Measurements from ENCODE around the gene TSR3. TPM values are rescaled to one million over a fixed set of nuclear protein-coding genes. Genes with fewer than 3 reads are reported as not detected.
A peak's percentile ranks its signal among the peaks of the same experiment; 100 is the strongest.

Gene TSR3
- polyA plus RNA-seq, 1 of the 3 experiments (the other 2 are of a cell fraction), result 87.3 TPM

DNA sequence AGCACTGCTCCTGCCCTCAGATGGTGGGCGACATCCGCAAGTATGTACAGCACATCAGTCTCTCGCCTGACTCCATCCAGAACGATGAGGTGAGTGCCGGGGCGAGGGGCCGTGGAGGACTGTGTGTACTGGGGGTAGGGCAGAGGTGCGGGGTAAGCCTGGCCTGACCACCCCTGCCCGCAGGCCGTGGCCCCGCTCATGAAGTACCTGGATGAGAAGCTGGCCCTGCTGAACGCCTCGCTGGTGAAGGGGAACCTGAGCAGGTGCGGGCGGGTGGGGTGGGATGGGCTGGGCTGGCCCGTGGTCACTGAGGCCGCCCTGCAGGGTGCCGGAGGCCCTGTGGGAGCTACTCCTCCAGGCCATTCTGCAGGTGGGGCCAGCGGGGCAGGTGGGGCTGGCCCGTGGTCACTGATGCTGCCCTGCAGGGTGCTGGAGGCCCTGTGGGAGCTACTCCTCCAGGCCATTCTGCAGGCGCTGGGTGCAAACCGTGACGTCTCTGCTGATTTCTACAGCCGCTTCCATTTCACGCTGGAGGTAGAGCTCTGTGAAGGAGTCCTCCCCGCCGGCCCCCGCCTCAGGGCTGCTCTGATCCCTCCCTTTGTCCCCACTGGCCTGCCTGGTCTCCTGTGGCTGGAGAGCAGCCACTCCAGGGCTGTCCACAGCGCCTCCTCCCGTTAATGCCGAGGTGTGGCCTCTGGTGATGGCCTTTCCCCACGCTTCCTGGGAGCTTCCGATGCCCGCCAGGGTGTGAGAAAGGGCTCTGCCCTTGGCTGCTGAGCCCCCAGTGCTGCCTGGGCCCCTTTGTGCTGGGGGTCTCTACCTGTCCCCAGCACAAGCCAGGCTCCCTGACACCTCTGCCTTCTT is 5.0 kb downstream of the TSR3 start:
- Histone ChIP-seq H3K79me2 (ENCODE audit: insufficient read depth) (peaks cover 18% of the 10 kb centered on the region; the same call in 1 of the 2 replicates), H3K27me3 (ENCODE audit: insufficient read depth) (peaks cover 2% of the 10 kb centered on the region; the same call in 1 of the 2 replicates), H3K27ac (ENCODE audit: low read depth in 2 of 2, low read length in 1 of 2) (no peak overlapping the region), H3K4me3 (ENCODE audit: low read depth in 2 of 2, low read length in 1 of 2) (no peak overlapping the region), H3K4me1 (ENCODE audit: control insufficient read depth in 1 of 2, insufficient read depth in 2 of 2, low read depth in 1 of 2, low read length in 1 of 2) (peaks cover 0 to 29% of the 10 kb centered on the region in 2 experiments; a peak in 1 of 4 replicates), H3K9me2 (no peaks in the 10 kb centered on the region), H2AFZ (ENCODE audit: low read depth) (no peak overlapping the region), H3K9me3 (no peaks in the 10 kb centered on the region), H3F3A (replicated peaks; ENCODE audit: insufficient read depth) (no peaks in the 10 kb centered on the region), H3K4me2 (no peak overlapping the region), H4K20me1 (ENCODE audit: insufficient read depth) (no peaks in the 10 kb centered on the region), H3K36me3 (replicated peaks in 1 of 2; ENCODE audit: control insufficient read depth in 1 of 2, insufficient read depth in 2 of 2, low read length in 1 of 2) (peaks cover 0 to 19% of the 10 kb centered on the region in 2 experiments), H3K9ac (no peak overlapping the region)
- DNase-seq, result peak; percentile 64
- ChIA-PET CTCF (interaction anchor here (0.6 to 2.7 kb wide), 11 partner anchors 9 to 86 kb away, joined by 3 to 16 read pairs (median 4); no protein-coding TSS in a partner anchor), POLR2A (no interaction called here)
- 58% methylated on average over 14 of the region's 34 CpGs for WGBS (ENCODE audit: low lambda C conversion rate)
- TF ChIP-seq, protein P1, sequence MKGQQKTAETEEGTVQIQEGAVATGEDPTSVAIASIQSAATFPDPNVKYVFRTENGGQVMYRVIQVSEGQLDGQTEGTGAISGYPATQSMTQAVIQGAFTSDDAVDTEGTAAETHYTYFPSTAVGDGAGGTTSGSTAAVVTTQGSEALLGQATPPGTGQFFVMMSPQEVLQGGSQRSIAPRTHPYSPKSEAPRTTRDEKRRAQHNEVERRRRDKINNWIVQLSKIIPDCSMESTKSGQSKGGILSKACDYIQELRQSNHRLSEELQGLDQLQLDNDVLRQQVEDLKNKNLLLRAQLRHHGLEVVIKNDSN (IDR thresholded peaks at IDR 0.05; ENCODE audit: borderline replicate concordance, low read depth), result no peak
- TF ChIP-seq TEAD4 (IDR thresholded peaks at IDR 0.05; ENCODE audit: borderline replicate concordance, insufficient read depth) (no peak), FOSL2 (IDR thresholded peaks at IDR 0.05; ENCODE audit: borderline replicate concordance, low read depth) (no peak), NFIC (IDR thresholded peaks at IDR 0.05; ENCODE audit: borderline replicate concordance) (no peak), RCOR1 (IDR thresholded peaks at IDR 0.05; ENCODE audit: low read length) (no peak), CHD2 (IDR thresholded peaks at IDR 0.05; ENCODE audit: low read length, partially characterized antibody) (no peak)
- TF ChIP-seq, protein P2, sequence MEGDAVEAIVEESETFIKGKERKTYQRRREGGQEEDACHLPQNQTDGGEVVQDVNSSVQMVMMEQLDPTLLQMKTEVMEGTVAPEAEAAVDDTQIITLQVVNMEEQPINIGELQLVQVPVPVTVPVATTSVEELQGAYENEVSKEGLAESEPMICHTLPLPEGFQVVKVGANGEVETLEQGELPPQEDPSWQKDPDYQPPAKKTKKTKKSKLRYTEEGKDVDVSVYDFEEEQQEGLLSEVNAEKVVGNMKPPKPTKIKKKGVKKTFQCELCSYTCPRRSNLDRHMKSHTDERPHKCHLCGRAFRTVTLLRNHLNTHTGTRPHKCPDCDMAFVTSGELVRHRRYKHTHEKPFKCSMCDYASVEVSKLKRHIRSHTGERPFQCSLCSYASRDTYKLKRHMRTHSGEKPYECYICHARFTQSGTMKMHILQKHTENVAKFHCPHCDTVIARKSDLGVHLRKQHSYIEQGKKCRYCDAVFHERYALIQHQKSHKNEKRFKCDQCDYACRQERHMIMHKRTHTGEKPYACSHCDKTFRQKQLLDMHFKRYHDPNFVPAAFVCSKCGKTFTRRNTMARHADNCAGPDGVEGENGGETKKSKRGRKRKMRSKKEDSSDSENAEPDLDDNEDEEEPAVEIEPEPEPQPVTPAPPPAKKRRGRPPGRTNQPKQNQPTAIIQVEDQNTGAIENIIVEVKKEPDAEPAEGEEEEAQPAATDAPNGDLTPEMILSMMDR (IDR thresholded peaks at IDR 0.05), result peak; percentile 39
- TF ChIP-seq, protein P3, sequence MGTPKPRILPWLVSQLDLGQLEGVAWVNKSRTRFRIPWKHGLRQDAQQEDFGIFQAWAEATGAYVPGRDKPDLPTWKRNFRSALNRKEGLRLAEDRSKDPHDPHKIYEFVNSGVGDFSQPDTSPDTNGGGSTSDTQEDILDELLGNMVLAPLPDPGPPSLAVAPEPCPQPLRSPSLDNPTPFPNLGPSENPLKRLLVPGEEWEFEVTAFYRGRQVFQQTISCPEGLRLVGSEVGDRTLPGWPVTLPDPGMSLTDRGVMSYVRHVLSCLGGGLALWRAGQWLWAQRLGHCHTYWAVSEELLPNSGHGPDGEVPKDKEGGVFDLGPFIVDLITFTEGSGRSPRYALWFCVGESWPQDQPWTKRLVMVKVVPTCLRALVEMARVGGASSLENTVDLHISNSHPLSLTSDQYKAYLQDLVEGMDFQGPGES (IDR thresholded peaks at IDR 0.05; ENCODE audit: low read depth, low read length), result no peak

DNA sequence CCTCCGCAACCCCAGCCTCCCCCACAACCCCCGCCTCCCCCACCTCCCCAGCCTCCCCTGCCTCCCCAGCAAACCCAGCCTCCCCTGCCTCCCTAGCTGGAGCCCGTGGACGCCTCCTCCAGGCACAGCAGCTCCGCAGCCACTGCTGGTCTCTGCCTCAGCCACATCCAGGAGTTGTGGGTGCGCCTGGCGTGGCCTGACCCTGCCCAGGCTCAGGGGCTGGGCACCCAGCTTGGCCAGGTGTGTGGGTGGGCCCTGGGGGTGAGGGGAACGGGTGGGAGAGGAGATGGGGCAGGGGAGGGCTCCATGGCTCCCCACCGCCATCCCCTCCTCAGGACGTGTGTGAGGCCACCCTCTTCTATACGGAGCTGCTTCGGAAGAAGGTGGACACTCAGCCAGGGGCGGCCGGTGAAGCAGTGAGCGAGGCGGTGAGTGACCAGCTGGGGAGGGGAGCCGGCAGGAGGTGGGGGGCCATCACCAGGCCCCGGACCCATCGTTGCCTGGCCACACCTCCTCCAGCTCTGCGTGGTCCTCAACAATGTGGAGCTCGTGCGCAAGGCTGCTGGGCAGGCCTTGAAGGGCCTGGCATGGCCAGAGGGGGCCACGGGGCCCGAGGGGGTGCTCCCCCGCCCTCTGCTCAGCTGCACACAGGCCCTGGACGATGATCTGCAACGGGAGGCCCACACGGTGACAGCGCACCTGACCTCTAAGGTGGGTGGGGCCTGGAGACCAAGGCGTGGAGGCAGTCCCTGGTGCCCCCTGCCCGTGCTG is 5.8 kb downstream of the TSR3 start:
- H3K9ac ChIP-seq, result no peak overlapping the region
- no peaks in the 10 kb centered on the region for H3K9me3 ChIP-seq
- ChIA-PET CTCF (interaction anchor here (1.0 to 2.3 kb wide), 7 partner anchors 8 to 45 kb away, joined by 3 to 12 read pairs (median 4); partner anchors contain the start of gene BAIAP3), POLR2A (interaction anchor here (1.1 to 1.3 kb wide), 2 partner anchors 10 to 75 kb away, joined by 3 to 4 read pairs; partner anchors contain the start of gene UQCC4)
- H3K9me2 ChIP-seq, result no peaks in the 10 kb centered on the region
- H3K79me2 ChIP-seq (ENCODE audit: insufficient read depth), result peaks cover 10% of the 10 kb centered on the region; the same call in 1 of the 2 replicates
- no peak for DNase-seq
- peaks cover 11% of the 10 kb centered on the region for H3K27me3 ChIP-seq (ENCODE audit: insufficient read depth)
- H3K4me3 ChIP-seq (ENCODE audit: low read depth in 2 of 2, low read length in 1 of 2), result no peak overlapping the region
- no peak overlapping the region for H3K27ac ChIP-seq (ENCODE audit: low read depth in 2 of 2, low read length in 1 of 2)
- no peak overlapping the region for H3K4me2 ChIP-seq
- peaks cover 0 to 19% of the 10 kb centered on the region in 2 experiments for H3K36me3 ChIP-seq (replicated peaks in 1 of 2; ENCODE audit: control insufficient read depth in 1 of 2, insufficient read depth in 2 of 2, low read length in 1 of 2)
- WGBS (ENCODE audit: low lambda C conversion rate), result 35% methylated on average over 9 of the region's 31 CpGs
- no peaks in the 10 kb centered on the region for H3F3A ChIP-seq (replicated peaks; ENCODE audit: insufficient read depth)
- H4K20me1 ChIP-seq (ENCODE audit: insufficient read depth), result no peaks in the 10 kb centered on the region
- H2AFZ ChIP-seq (ENCODE audit: low read depth), result no peak overlapping the region
- H3K4me1 ChIP-seq (ENCODE audit: control insufficient read depth in 1 of 2, insufficient read depth in 2 of 2, low read depth in 1 of 2, low read length in 1 of 2), result peaks cover 0 to 25% of the 10 kb centered on the region in 2 experiments; a peak in 1 of 4 replicates
- no peak for TF ChIP-seq YY1 (IDR thresholded peaks at IDR 0.05; ENCODE audit: low read depth)
- TF ChIP-seq, protein P1 (IDR thresholded peaks at IDR 0.05; ENCODE audit: borderline replicate concordance, low read depth), result no peak
- TF ChIP-seq, protein P2 (IDR thresholded peaks at IDR 0.05), result no peak
- no peak for TF ChIP-seq FOSL2 (IDR thresholded peaks at IDR 0.05; ENCODE audit: borderline replicate concordance, low read depth)
- TF ChIP-seq ELF1 (IDR thresholded peaks at IDR 0.05), result no peak
- no peak for TF ChIP-seq FOXJ3 (CRISPR knock-in tag; IDR thresholded peaks at IDR 0.05)
- TF ChIP-seq POLR2AphosphoS5 (IDR thresholded peaks at IDR 0.05; ENCODE audit: low read depth, low read length), result no peak
- TF ChIP-seq SIN3A (IDR thresholded peaks at IDR 0.05; ENCODE audit: borderline replicate concordance, low read depth, low read length), result no peak
- TF ChIP-seq EP300 (IDR thresholded peaks at IDR 0.05; ENCODE audit: borderline replicate concordance in 1 of 2, low read depth in 1 of 2, low read length in 1 of 2), result no peak

Measured in SK-N-SH (cell line).